Kidney glomerular epithelial cell (primary cell): ENCODE results near the gene EME1.
"Not testable (repeated sequence)": the region's sequence is repeated elsewhere in the genome, so short reads cannot be mapped to it uniquely, and the experiment has no call there.

Experiments used
- DNase-seq: peaks from one replicate; lab custom pipeline; 2025; lab: John Stamatoyannopoulos, UW

The EME1 gene

DNA sequence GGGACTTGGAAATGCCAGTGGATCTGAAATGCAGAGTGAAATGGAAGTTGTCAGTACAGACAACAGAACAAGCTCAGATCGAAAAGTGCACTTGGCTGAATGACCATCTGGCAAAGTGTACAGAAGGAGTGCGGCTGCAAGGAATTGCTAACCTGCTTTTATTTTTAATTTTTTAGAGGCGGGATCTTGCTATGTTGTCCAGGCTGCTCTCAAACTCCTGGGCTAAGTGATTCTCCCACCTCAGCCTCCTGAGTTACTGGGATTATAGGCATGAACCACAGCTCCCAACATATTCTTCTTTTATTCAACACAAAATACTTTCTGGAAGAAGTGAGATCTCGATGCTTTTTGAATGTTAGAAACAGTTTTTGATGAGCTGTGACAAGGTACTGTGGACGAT lies 20.7 kb downstream of the EME1 start:
- no peak for DNase-seq

DNA sequence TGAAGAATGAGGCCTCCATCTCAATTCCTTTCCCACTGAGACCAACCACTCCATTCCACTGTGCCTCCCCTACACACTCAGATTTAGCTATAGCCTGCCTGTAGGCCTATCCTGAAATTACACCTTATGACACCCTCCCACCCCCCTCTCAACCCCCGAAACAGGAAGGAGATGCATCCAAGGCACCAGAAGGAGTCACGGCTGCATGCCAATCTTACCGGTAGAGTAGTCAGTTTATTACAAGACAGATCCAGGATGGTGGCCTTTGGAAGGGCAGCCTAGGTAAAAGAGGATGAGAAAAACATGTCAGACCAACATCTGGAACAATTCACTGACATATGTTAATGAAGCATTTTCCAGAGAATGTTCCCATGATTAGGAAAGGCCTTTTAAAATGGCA lies 21.7 kb downstream of the EME1 start:
- DNase-seq, result no peak

DNA sequence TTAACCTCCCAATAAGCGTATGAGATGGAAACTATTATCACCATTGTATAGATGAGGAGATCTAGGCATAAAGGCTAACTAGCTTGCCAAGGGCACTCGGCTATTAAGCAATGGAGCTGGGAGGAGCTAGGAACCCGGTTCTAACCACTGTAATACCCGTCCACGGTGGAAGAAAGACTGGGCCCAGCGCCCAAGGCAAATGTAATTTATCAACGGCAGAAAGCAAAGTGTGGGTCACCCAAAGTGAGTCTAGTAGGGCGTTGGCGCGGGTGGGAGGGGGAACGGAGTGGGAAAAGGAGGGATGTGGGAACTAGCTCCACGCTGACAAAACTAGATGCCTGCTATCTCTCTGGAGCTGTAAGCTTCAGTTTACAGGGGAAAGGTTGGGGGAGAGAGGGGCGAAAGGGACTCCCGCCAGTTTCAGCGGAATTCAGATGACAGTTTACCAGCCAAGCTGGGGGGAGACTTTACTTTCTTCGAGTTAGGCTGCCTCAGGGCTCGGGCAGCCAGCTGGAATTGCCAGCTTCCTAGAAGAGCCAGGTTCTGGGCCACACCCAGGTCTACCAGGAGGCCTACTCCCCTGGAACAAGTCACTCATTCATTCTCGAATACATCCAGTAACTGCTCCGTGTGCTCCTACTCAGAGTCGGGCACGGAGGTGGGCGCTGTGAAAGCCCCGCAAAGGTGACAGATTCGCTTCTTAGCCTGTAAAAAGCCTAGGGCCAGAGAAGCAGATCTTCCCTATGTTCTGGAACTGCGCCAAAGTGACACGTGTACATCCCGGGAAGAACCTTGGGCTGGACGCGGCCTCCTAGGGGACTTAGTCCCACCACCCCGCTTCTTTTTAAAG lies 23.5 kb downstream of the EME1 start:
- DNase-seq, result peak; percentile 37

DNA sequence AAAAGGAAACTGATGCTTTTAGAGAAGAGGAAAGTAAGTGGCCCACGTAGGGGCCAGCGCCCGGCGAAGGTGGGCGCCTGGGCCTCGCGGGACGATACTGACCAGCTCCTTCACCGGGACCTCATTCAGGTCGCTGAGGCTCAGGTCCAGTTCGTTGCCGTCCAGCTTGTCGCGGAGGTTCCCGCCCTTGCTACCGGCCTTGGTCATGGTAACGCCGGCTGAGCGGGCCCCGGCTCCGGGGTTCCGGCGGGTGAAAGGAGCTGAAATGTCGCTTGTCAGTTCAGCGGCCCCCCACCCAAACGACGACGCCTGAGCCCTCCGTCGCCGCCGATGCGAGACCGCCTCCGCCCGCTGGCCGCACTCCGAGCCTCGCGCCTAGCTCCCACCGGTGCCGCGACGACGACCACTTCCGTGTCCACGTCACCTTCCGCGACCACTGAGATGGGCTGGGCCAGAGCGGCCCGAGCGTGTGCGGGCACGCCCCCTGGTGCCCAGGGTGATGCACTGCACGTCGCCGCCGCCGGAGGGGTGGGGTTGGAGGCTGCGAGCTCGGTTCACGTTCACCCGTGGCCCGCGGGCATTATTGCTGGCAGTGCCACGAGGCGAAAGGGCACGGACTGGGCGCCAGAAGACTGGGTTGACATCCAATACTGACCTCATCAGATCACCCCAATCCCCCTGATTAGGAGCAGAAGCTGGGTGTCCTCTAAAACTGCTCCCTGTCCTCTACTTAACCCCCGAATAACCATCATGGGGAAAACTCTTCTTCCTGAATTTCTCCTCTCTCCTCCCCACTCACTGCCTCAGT lies 24.3 kb downstream of the EME1 start, which contains the start of gene LRRC59:
LRRC59 (minus strand) TSS at position 413 of the 808 bp plus-strand sequence; CDS start at position 207, 206 bp downstream.
- peak; percentile 62 for DNase-seq

DNA sequence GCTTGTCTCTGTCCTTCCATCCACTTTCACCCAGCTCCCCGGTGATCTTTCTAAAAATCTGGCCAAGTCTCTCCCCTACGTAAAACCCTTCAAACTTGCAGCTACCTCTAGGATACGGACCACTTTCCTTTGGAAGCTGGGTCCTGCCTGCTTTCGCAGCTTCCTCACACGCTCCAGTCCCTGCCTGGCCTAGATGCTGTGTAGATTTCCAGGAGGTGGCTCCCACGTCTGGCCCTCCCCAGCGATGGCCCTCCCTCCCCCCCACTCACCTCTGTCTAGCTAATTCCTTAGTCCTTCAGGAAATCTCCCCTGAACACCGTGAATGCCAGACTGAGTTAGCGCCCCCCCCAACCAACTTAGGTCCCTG lies 24.9 kb downstream of the EME1 start:
- DNase-seq, result no peak

DNA sequence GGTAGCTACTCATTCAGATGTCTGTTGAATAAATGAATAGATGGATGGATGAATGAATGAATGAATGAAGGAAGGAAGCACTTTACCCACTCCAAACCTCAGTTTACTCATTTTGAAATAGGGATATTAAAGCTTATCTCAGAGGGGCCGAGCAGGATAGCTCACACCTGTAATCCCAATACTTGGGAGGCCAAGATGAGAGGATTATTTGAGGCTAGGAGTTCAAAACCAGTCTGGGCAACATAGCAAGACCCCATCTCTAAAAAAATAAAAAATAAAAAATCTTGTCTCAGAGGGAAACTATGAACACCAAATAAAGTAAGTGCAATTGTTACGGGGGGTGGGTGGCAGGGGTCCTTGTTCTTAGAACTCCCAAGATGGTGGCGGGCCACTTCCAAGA lies 25.6 kb downstream of the EME1 start:
- not testable (repeated sequence) for DNase-seq

DNA sequence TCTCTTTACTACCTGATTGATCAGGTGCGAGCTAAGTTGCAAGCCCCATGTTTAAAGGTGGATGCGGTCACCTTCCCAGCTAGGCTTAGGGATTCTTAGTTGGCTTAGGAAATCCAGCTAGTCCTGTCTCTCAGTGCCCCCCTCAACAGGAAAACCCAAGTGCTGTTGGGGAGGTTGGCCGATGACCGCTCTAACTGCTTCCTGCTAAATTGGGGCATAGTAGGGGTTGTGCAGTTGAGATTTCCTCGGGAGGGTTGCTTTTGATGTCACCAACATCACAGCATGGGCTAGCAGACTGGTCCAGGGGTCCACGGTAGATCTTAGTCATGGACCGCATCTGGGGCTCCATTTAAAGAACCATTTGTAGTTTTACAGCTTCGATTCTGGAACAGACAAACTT lies 26.6 kb downstream of the EME1 start:
- DNase-seq, result not testable (repeated sequence)

DNA sequence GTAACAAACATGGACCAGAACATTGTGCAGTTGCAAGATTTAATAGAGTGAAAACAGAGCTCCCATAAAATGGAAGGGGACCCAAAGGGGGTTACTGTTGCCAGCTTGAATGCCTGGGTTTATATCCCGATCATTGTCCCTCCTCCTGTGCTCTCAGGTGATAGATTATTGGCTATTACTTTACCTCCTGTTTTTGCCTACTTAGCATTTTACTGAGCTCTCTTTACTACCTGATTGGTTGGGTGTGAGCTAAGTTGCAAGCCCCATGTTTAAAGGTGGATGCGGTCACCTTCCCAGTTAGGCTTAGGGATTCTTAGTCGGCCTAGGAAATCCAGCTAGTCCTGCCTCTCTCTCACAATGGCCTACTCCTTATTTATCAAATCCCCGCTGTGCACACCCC lies 32.3 kb downstream of the EME1 start:
- DNase-seq, result not testable (repeated sequence)

DNA sequence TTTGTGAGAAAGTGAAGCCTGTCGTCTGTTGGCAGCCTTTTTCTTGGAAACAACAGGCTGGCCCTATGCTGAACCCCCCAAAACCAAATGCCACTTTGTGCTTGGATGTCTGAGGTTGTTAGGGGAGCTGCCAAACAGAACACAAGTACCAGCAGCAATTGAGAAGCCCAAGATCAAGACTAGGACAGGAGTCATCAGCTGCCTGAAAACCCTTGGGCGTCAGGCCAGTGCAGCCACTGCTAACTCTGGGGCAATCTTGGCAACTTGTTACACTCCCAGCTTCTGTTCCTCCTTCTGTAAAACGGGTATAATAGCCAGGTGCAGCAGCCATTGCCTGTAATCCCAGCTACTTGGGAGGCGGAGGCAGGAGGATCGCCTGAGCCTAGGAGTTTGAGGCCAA lies 33.5 kb downstream of the EME1 start:
- no peak for DNase-seq

DNA sequence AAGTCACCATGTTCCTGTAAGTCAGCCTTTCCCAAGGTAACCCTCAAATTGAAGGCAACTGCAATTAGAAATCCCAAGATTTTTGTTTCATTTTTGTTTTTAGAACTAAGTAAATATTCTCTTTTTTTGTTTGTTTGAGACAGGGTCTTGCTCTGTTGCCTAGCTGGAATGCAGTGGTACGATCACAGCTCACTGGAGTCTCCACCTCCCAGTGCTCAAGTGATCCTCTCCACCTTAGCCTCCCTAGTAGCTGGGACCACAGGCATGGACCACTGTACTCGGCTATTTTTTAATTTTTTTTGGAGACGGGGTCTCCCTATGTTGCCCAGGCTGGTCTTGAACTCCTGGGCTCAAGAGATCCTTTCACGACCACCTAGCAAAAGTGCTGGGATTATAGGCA lies 34.9 kb downstream of the EME1 start:
- no peak for DNase-seq

DNA sequence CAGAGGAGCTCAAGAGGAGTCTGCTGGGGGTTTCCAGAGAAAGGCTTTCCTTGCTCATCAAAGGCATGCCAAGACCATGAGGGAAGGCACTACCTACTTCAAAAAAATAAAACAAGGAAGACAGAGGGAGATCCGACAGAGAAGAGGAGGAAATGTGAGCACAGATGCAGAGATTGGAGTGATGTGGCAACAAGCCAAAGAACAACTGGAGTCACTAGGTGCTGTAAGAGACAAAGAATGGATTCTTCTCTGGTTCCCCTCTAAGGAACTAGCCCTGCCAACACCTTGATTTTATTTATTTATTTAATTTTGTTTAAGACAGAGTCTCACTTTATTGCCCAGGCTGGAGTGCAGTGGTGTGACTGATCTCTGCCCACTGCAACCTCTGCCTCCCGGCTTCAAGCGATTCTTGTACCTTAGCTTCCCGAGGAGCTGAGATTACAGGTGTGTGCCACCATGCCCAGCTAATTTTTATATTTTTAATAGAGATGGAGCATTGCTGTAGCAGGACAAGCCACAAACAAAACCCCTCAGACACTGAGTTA lies 39.2 kb downstream of the EME1 start:
- DNase-seq, result no peak

DNA sequence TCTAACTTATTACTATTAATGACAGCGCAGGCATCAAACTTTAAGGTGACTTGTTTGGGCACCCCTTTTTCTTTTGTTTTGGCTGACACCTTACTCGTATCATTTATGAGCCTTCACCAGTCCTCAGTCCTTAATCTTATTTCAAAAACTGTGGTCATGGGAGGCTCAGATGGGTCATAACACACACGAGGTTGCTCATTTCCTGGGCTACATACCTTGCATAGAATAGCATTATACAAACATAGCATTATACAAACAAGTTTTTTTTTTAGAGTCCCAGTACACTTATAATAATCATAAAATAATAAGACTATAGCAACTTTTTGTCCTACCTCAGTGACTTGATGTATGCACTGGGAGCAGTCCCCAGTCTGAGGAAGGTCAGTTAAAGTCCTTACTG lies 41.8 kb downstream of the EME1 start:
- DNase-seq, result no peak

DNA sequence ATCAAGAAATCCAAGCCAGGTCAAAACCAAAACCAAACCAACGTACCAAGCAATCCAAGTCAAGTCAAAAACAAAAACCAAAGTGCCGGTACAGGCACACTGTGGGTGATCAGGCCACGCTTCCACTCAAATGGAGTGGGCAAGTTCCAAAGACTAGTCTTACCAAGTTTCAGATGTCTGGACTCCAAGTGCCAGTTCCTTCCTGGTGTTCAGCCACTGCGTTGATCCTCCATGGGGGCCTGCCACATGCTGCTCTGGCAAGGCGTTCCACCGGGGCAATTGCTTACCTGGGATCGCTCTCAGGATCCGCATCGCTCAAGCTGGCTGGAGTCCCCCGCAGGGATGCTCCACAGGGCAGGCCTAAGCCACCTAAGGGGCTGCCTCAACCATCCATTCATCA lies 46.5 kb downstream of the EME1 start:
- DNase-seq, result not testable (repeated sequence)

DNA sequence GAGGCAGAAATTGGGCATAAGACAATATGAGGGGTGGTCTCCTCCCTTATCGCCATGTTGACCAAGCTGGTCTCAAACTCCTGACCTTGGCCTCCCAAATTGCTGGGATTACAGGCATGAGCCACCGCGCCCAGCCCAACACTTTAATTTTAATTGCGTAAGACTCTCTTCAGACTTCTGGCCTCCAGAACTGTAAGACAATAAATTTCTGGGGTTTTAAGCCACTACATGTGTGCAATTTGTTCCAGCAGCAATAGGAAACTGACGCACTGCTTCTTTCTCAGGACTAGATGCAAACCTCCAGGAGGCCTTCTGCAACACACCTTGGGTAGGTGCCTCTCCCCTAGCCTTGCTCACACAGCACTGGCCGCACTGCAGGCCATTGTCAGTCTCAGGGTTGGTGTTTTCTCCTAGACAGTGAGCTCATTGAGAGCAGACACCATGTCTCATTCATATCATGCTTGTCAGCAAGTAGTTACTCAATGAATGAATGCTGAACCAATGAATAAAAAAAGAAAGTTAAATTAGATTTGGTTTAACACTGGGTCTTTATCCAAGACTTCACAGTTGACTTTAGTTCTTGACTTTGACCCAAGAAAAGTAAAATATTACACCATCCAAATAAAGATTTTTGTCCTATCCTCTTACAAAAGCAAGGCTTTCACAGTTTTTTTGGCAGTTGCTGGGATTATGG lies 47.5 kb downstream of the EME1 start:
- DNase-seq, result no peak

DNA sequence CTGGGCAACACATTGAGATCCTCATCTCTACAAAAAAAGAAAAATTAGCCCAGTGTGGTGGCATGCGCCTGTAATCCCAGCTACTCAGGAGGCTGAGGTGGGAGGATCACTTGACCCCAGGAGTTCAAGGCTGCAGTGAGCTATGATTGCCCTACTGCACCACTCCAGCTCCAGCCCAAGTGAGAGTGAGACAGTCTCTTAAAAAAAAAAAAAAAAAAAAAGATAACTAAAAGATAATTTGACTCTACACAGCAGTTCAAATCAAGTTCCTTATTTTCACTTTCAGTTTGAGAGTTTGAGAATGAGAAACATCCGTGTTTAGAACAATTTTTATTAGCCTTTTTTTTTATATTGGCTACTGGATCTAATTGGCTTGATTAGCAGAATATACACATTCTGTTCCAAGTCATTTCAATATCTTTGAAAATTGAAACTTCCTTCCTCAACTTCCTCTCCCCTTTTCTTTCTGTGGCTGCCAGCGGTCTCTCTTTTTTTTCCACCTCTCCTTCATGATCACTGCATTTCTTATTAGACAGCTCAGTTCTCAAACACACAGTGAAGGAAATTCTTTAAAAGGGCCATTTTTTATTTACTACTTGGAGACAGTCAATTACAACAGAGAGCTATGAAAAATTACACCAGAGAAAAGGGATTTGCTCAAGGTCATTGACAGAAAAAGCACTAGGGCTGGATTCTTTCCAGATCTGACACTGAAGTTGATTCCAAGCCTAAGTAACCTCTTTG lies 48.5 kb downstream of the EME1 start:
- DNase-seq, result no peak

DNA sequence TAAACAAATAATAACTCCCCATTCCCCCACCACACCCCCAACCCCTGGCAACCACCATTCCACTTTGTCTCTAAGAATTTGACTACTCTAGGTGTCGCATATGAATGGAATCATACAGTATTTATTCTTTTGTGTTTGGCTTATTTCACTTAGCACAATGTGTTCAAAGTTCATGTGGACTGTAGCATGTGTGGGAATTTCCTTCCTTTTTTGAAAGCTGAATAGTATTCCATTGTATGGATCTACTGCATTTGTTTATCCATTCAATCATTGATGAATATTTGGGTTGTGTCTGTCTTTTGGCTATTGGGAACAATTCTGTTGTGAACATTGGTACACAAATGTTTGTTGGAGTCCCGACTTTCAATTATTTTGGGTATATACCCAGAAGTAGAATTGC lies 49.7 kb downstream of the EME1 start:
- DNase-seq, result no peak

DNA sequence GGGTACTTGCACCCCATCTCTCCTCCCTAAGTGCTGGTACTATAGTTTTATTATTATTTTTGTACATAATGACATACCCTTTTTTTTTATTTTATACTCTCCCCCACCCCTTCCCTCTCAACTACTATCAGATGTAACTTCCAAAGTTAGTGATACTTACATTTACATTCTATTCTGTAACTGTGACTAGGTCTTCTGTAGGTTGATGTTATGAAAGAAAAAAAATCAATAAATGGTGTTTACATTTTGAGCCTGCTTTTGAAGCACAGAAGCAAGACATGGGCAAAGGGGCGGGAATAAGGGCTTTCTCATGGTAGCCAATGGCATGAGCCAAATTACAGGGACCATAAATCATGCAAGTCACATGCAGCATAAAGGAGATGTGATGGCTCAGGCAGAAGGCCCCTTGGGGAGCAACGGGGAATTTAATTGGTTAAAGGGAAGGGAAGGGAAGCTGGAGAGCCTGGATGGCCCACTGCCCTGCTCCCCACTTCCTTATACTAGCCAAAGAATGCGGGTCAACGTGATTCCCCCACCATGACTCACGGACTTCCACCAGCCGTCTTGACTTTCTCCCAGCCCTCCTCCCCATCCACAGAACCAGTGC lies 50.6 kb downstream of the EME1 start:
- peak; percentile 34 for DNase-seq

DNA sequence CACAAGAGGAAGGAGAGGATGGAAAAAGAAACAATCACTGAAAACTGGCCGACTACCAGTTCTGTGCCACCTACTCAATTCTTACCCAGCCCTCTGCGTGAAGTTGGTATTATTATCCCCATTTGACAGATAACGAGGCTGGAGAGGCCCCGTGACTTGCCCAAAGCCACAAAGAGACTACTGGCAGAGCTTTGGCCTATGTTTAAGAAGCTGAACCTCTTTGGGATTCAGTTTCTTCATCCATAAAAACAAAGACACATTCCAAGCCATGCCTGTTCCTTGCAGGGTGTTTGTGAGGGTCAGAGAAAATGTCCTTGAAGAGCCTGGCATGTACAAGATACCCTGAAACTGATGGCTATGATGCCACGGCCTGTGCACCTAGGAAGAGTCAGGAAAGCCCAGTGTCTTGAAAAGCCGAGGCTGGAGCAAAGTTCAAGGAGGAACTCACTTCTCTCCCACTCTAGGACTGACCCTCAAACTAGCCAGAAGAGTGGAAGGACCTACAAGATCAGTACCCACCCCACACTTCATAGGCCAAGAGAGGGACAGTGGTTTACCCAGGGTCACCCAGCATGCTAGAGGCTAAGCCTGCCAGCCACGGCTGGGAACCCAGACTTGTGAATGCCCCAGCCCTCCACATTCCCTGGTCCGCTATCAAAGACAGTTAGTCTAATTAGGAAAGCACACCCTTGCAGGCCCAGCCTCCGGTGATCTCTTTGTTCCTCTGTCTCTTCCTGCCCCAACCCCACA lies 51.4 kb downstream of the EME1 start:
- DNase-seq, result no peak

DNA sequence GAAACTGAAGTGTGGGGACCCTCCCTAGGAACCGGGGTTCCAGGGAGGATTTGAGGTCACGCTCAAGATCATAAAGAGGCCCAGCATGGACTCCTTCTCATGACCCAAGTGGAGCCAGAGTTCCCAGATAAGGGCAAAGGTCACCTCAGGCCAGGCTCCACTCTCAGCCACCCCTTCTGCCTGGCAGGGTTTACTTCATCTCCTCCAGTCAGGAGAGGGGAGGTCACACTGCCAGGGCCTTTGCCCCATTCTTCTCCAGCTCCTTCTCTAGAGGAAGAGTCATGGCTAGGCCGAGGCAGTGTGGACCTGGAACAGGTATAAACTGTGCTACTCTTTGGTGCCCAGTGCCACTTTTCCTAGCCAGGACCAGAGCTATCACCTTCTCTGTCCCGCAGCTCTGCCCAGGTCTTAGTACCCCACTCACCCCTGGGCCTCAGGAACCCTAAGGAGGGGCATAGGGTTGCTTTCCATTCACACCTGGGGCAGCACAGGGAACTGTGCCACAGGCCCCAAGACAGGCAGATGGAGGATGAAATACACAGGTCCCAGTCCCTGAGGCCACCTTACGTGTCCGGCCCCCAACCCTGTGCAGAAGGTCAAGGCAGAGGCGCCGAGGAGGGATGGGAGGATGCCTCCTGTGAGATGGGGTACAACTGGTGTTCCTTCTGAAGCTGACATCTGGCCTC lies 52.1 kb downstream of the EME1 start:
- no peak for DNase-seq
